Loucy (cell line): ENCODE measurements around the gene REEP6.
"Not testable (repeated sequence)": the region's sequence is repeated elsewhere in the genome, so short reads cannot be mapped to it uniquely, and the experiment has no call there.

ENCODE experiments used
- H2AFZ ChIP-seq: fragments of 200-600 bp; sonication (generic); 2 replicates; pipeline ENCODE4 v1.6.0; 2016; ENCODE audit warnings: antibody characterized with exemption, mild to moderate bottlenecking, low read length, moderate library complexity
- H3F3A ChIP-seq: fragments of 200-600 bp; 2 replicates; pipeline ENCODE4 v1.6.0; 2016; ENCODE audit warnings: antibody characterized with exemption, low read depth, mild to moderate bottlenecking
- H3K27me3 ChIP-seq: fragments of 200-600 bp; sonication (generic); 2 replicates; pipeline ENCODE4 v1.6.1; 2014; ENCODE audit warnings: low read length, mild to moderate bottlenecking; ENCODE audit not compliant: insufficient read depth, poor library complexity, severe bottlenecking
- H3K36me3 ChIP-seq: fragments of 200-600 bp; sonication (generic); 2 replicates; pipeline ENCODE4 v1.6.1; 2016; ENCODE audit warnings: low read length; ENCODE audit not compliant: insufficient read depth
- H3K4me1 ChIP-seq: fragments of 200-600 bp; sonication (generic); 2 replicates; pipeline ENCODE4 v1.5.1; 2014; ENCODE audit warnings: low read length, mild to moderate bottlenecking; ENCODE audit not compliant: insufficient read depth, poor library complexity, severe bottlenecking
- H3K4me2 ChIP-seq: fragments of 200-600 bp; sonication (generic); 2 replicates; pipeline ENCODE4 v1.6.0; 2014; ENCODE audit warnings: antibody characterized with exemption, low read length, low read depth, mild to moderate bottlenecking; ENCODE audit not compliant: poor library complexity, severe bottlenecking
- H3K4me3 ChIP-seq: fragments of 200-600 bp; sonication (generic); 2 replicates; pipeline ENCODE4 v1.5.1; 2014; ENCODE audit warnings: low read length, mild to moderate bottlenecking, mixed read lengths; ENCODE audit not compliant: poor library complexity, severe bottlenecking
- H3K79me2 ChIP-seq: fragments of 200-600 bp; sonication (generic); 2 replicates; pipeline ENCODE4 v1.6.1; 2014; ENCODE audit warnings: low read length; ENCODE audit not compliant: insufficient read depth
- H3K9ac ChIP-seq: fragments of 200-600 bp; sonication (generic); 2 replicates; pipeline ENCODE4 v1.6.0; 2014; ENCODE audit warnings: mild to moderate bottlenecking, low read depth, low read length, moderate library complexity; ENCODE audit not compliant: poor library complexity, severe bottlenecking
- H3K9me2 ChIP-seq: fragments of 200-600 bp; sonication (generic); replicated peaks from 2 replicates; pipeline ENCODE4 v1.6.1; 2016; ENCODE audit warnings: low read depth, low read length, mixed read lengths
- H3K9me3 ChIP-seq: fragments of 200-600 bp; sonication (generic); 2 replicates; pipeline ENCODE4 v1.6.1; 2014; ENCODE audit warnings: mild to moderate bottlenecking, antibody characterized with exemption, low read length, low read depth; ENCODE audit not compliant: insufficient read depth
- H4K20me1 ChIP-seq: fragments of 200-600 bp; sonication (generic); 2 replicates; pipeline ENCODE4 v1.6.0; 2014; ENCODE audit warnings: antibody characterized with exemption, low read length, mild to moderate bottlenecking; ENCODE audit not compliant: insufficient read depth, poor library complexity, severe bottlenecking
- EZH2phosphoT487 ChIP-seq: fragments of 200-600 bp; IDR thresholded peaks from 2 replicates; pipeline ENCODE4 v1.6.1; 2018; ENCODE audit warnings: antibody characterized with exemption, mild to moderate bottlenecking, moderate library complexity, borderline replicate concordance
- TF ChIP-seq, protein P1 (sequence below): fragments of 200-600 bp; sonication (generic); conservative IDR thresholded peaks from 2 replicates; pipeline ENCODE4 v1.5.1; 2014; ENCODE audit warnings: mild to moderate bottlenecking, antibody characterized with exemption, low read length

The REEP6 gene

DNA sequence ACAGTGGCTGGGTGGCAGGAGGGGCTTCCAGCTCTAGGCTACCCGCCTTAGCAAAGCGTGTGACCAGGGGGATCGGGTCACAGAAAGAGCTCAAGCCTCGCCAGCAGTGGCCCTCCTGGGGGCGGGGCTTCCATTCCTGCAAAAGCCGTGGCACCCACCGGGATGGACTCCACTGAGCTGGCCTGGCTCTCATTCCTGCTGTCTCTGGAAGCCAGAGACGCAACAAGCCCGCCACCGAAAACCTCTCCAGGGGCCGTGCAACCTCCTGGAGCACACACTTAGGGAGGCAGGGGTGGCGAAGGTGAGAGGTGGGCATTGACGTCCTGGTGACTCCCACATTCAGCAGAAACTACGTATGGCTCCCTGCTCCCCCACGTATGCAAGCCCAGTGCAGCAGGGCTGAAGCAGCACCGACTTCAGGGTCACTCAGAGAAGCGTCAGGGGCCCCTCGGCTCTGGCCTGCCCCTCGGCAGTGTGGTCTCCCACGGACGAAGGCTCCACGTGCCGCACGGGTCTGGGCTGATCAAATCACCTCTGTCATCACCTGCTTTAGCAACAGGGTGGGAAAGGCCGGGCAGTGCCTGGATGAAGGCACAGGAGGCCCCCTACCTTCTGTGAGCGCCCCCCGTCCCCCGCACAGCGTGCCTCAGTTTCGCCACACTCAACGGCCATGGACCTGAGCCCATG is 15.1 kb upstream of the REEP6 start:
- H3K4me3 ChIP-seq, result no peak overlapping the region
- H3F3A ChIP-seq, result no peaks in the 10 kb centered on the region
- no peaks in the 10 kb centered on the region for H3K9me3 ChIP-seq
- peaks cover 11% of the 10 kb centered on the region for H3K4me1 ChIP-seq
- TF ChIP-seq, protein P1, sequence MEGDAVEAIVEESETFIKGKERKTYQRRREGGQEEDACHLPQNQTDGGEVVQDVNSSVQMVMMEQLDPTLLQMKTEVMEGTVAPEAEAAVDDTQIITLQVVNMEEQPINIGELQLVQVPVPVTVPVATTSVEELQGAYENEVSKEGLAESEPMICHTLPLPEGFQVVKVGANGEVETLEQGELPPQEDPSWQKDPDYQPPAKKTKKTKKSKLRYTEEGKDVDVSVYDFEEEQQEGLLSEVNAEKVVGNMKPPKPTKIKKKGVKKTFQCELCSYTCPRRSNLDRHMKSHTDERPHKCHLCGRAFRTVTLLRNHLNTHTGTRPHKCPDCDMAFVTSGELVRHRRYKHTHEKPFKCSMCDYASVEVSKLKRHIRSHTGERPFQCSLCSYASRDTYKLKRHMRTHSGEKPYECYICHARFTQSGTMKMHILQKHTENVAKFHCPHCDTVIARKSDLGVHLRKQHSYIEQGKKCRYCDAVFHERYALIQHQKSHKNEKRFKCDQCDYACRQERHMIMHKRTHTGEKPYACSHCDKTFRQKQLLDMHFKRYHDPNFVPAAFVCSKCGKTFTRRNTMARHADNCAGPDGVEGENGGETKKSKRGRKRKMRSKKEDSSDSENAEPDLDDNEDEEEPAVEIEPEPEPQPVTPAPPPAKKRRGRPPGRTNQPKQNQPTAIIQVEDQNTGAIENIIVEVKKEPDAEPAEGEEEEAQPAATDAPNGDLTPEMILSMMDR, result no peak
- no peak for TF ChIP-seq EZH2phosphoT487
- H3K36me3 ChIP-seq, result no peaks in the 10 kb centered on the region
- no peaks in the 10 kb centered on the region for H3K27me3 ChIP-seq
- H3K9me2 ChIP-seq, result no peaks in the 10 kb centered on the region
- no peak overlapping the region for H3K4me2 ChIP-seq
- no peak overlapping the region for H2AFZ ChIP-seq
- H3K9ac ChIP-seq, result no peak overlapping the region
- H4K20me1 ChIP-seq, result peaks cover 26% of the 10 kb centered on the region
- H3K79me2 ChIP-seq, result peaks cover 33% of the 10 kb centered on the region

DNA sequence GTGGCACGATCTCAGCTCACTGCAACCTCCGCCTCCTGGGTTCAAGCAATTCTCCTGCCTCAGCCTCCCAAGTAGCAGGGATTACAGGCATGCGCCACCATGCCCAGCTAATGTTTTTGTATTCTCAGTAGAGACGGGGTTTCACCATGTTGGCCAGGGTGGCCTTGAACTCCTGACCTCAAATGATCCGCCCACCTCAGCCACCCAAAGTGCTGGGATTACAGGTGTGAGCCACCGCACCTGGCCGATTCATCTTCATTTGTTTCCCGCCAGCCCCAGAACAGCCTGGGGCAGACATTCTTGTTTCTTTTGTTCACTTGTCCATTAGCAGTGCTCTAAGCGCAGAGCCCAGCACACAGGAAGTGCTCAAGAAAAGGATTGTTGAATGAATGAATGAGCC is 13.9 kb upstream of the REEP6 start:
- H4K20me1 ChIP-seq, result peaks cover 18% of the 10 kb centered on the region
- peaks cover 33% of the 10 kb centered on the region for H3K79me2 ChIP-seq
- H3K9me2 ChIP-seq, H3K27me3 ChIP-seq, H3K9me3 ChIP-seq, H3F3A ChIP-seq, H3K36me3 ChIP-seq, H3K9ac ChIP-seq, H2AFZ ChIP-seq: not testable (repeated sequence)
- H3K4me2 ChIP-seq, result peak overlapping the region; percentile 46
- H3K4me3 ChIP-seq, result peak overlapping the region; percentile 30
- H3K4me1 ChIP-seq, result peaks cover 11% of the 10 kb centered on the region

DNA sequence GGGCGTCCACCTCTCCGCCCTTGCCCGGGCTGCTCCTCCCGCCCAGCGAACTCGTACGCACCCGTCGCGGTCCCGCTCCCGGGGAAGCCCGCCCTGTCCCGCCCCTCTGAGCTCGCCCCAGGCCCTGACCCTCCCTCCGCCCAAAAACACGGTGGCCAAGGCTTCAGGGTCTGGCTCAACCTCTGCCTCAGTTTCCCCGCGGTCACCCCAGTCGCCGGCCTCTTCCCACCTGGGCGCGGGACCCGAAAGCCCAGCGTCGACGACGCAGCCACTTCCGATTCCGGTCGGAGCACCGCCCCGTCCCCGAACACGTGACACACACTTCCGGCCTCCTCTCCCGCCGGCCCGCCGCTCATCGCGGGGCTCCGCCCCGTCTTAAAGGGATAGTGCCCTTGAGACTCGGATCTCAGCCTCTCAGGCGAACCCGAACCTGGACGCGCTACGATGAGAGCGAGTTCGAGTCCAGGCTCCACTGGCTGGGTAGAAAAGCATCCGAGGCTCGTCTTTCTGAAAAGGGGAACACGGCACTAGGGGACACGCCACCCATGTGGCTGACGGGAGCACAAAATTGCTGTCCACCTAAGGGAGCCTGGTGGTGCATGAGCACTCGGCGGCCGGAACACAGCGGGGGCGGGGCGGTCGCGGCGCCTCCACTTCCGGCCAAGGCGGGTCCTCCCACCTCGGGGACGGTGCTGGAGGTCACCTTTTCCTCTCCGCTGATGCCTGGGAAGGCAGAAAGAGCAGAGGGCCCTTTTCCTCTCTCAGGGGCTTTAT is 11.9 kb upstream of the REEP6 start, which contains the start of gene C19orf25:
Gene C19orf25, minus strand, starts transcription at position 282 of the 774 bp plus-strand sequence. CDS start 312 bp downstream, outside the sequence.
- Histone ChIP-seq H3K4me3 (peak within 1 kb of the TSS; percentile 75), H4K20me1 (peaks cover 18% of the 10 kb centered on the region), H3K36me3 (no peaks in the 10 kb centered on the region), H3K4me1 (peaks cover 11% of the 10 kb centered on the region), H3K9ac (peak within 1 kb of the TSS; percentile 88), H3F3A (no peaks in the 10 kb centered on the region), H3K79me2 (peaks cover 33% of the 10 kb centered on the region), H3K4me2 (peak within 1 kb of the TSS; percentile 92), H2AFZ (peak within 1 kb of the TSS; percentile 94), H3K9me2 (no peaks in the 10 kb centered on the region), H3K9me3 (no peaks in the 10 kb centered on the region), H3K27me3 (no peaks in the 10 kb centered on the region)
- TF ChIP-seq, protein P1, result no peak
